NCI-H2227 treated with DMSO at 0.1 percent for 48 hours (cell line): ENCODE data around the gene KIF18B.

Source experiments
- DNase-seq: peaks from one replicate; lab custom pipeline; 2025; lab: John Stamatoyannopoulos, UW

Gene KIF18B

GRCh38 chr17:44935116-44935515 is 12.5 kb downstream of the KIF18B start:
- DNase-seq = no peak

- DNase-seq = no peak
Observed at GRCh38 chr17:44934745-44935105, 12.8 kb downstream of the KIF18B start.

DNA sequence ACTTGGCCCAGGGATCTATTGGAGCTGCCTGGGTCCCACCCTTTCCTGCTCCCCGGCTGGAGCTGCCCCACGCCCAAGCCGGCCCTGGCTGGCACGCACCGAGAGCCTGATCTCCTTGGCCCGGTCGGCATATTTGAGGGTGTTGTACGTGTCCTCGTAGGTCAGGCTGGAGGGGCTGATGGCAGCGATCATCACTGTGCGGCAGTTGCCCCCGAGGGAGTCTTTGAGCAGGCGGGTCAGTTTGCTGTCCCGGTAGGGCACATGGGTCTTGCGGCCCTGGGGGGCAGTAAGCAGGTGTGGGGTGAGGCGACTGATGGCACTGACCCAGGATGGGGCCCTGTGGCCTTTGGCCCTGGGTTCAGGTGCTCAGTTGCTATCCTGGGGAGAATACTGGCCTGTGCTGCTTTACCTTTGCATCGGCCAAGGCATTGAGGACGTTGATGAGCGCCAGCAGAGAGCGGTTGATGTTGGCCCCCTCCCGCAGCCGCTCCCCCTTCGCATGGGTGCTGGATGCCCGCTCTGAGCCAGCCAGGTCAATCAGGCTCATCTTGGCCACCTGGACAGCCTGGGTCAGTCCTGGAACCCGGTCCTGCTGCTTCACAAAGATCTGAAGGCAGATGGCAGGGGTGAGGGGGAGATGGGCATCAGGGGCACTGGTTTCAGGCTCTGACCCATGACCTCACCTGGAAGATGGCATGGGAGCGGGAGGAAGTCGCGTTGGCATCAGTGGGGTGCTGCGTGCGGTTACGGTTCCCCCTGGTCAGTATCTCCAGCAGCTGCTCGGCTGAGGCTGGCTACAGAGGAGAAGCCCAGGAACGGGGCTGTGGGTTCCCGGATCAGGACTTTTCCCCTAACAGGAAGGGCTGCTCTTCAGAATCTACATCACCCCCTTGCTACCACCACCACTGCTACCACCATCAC is 13.5 kb downstream of the KIF18B start:
- no peak for DNase-seq

- no peak for DNase-seq
Observed at GRCh38 chr17:44932787-44933097, 14.8 kb downstream of the KIF18B start.

DNA sequence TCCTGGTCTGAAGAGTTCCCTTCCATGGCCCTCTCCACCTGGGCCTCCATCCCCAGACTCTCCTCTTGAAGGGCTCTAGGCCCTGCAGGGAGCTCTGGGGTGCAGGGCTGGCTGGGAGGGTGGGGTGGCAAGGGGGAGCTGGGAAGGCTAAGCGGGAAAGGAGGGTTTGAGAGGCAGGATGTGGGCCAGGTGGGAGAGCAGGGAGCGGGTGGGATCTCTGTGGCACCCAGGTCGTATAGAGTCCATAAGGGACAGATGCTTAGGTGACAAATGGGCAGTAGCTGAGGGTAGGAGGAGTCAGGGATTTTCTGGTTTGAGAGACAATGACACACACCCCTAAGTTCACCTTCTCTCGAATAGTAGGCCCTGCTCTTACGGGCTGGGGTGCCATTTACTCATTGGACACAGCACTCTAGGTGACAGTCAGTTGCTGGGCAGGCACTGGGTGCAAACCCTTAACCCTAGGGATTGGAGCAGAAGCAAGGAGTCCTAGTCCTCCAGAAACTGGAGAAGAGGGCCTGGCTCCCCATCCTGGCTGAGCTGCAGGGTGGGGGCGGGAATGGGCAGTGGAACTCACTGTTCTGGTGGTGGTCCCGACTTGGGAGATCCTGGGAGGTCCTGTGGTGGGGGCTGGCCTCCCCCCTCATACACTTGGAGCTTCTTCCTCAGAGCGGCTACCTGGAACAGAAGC is 15.3 kb downstream of the KIF18B start:
- no peak for DNase-seq

- no peak for DNase-seq
Observed at GRCh38 chr17:44931376-44931775, 16.2 kb downstream of the KIF18B start.

DNA sequence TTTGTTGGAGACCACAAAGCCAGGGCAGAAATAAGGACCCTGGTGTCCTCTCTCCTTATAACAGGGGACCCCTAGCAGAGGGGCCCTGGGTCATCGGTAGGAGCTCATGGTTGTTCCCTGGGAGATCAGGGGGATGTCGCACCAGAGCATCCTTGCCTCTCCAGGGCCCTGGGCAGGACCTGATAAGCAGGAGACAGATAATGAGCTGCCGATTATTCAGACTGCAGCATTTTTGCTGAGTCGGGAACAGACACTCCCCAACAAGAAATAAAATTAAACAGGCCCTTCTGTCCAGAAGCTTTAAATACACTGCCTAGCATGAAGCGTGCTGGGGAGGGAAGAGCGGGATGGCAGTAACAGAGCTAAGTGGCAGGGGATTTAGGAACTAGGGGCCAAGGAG is 16.9 kb downstream of the KIF18B start:
- DNase-seq = no peak

- no peak for DNase-seq
Observed at GRCh38 chr17:44928950-44929720, 18.4 kb downstream of the KIF18B start.

DNA sequence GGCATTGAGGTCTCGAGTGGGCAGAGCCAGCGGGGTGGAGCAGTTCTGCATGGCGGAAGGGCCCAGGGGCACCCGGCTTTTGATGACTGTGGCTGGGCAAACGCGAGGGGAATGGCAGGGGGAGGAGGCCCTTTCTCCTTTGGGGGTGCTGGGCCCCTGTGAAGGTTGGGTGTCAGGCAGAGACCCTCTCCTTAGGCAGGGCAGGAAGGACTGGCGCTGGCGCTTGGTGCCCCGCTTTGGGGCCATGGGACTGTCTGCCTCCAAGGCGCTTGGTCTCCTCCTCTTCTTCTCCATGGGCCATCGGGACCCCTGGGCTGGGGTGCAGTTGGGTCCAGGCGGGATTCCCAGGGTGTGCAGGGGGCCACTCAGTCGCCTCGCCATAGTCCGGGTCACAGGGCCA is 19.4 kb downstream of the KIF18B start:
- DNase-seq = no peak

DNA sequence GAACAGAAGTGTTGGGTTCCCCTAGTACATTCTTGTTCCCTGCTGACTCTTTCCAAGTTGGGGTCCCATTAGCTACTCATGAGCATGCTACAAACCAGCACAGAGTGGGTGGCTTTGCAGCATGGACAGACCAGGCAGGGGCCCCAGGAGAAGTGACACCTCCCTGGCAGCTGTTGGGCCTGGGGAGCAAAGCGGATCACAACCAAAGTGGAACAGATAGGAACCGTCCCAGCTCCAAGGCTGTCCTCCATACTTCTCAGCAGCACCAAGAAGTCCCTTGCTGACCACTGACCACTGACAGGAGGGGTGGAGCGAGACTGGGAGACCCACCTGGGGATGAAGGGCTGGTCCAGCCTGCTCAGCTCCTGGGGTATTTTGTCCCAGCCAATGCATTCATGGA is 19.9 kb downstream of the KIF18B start:
- no peak for DNase-seq

- no peak for DNase-seq
Observed at GRCh38 chr17:44926821-44927525, 20.6 kb downstream of the KIF18B start.

DNA sequence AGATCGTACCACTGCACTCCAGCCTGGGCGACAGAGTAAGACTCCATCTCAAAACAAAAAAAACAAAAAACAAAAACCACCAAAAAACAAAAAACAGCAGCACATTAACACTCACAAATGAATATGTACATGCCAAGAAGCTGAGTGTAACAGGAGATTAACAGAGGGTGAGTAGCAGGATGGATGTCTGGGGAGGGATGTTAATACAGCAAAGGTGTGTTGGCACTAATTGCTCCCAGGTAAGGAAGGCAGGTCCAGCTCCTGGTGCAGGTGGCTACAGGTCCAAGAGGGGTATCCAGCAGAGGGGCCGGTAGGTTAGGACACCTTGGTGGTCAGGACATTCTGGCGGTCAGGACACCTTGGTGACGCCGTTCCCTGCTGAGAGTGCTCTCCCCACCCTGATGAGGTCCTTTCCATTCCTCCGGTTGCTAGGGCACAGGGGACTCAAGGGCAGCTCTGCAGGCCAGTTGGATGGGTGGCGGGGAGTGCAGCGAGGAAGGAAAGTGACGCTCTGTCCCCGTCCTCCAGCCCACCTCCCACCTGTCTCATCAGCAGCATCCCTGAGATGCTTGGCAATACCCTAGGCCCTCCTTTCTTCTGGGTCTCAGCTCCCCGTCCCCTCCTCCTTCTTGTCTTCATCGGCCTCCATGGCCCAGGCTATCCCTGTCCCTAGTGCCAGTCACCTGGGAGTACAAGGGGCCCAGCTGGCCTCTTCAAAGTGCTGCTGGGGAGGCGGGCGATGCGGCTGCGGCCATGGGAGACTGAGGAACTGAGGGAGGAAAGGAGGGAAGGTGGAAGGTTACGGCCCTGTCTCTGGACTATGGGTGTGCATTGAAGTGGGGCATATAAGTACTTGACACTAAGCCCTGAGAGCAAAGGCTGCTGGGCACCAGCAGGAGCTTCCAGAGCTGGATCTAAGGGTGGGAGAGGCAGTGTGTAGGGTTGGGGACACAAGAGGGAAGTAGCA is 21.6 kb downstream of the KIF18B start:
- DNase-seq = no peak

- DNase-seq = no peak
Observed at GRCh38 chr17:44924107-44924544, 23.4 kb downstream of the KIF18B start.

DNA sequence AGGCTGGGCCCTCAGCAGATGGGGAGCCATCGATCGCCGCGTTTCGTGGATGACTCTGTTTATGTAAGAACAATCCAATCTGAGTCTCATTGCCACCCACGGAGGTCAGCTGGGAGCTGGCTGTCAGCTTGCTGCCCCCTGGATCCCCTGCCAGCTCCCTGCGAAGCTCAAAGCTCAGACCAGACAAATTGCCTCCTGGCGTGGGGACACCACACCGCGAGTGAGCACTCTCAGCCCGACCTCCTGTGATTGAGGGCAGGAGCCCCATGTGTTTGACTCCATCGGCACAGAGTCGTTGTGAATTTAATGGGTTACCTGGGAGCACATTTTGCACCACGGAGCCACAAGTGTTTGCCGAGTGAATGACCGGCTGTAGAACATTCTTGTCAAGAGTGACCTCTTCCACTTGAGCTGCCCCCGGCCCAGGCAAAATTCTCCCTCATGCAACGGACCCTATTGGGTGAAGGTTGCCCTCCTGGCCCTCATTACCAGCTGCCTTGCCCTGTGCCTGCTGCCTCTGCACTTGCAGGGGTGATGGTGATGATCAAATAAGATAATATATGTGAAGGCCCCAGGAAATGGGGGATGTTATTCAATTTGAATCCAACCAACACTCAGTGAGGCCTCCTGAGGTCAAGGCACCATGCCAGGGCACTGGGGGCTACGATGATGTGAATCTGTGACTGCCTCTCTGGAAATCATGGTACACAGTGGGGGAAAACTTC is 24.7 kb downstream of the KIF18B start:
- no peak for DNase-seq

DNA sequence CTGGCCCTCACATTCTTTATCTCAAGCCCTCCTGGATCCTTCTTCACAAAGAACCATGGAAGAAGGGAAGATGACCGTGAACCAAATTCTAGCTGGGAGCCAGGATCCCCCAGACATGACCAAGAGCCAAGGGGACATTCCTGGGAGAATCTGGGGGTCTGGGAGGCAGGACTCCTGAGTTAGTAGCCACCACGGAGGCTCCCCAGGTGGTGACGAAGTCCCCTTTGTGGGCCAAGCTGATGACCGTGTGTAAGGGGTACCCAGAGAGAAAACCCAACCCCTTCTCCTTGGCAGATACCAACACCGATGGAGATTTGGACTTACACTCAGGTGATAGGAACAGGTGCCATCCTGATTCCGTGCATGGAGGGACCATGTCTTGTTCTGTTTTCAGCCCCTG is 25.4 kb downstream of the KIF18B start:
- DNase-seq = no peak

- DNase-seq = peak; percentile 69
Observed at GRCh38 chr17:44921122-44921882, 26.3 kb downstream of the KIF18B start.

- DNase-seq = no peak
Observed at GRCh38 chr17:44920565-44920940, 27.0 kb downstream of the KIF18B start.

GRCh38 chr17:44919885-44920564 is 27.5 kb downstream of the KIF18B start:
- peak; percentile 45 for DNase-seq

DNA sequence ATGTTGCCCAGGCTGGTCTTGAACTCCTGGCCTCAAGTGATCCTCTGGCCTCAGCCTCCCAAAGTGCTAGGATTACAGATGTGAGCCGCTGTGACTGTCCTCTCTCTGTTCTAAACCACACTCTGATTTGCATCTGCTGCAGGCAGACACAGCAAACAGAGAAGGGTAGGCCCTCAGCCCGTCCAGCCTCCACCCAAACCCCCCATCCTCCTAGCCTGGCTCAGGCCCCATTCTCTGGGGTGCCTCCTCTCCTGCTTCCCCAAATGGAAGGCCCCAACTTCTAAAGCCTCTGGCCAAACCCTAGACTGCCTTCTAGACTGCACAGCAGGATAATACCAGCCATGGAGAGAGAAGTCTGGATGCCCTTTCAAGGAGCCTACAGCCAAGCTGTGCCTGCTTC is 28.2 kb downstream of the KIF18B start:
- no peak for DNase-seq
